Panc1 (cell line): Measurements from ENCODE around the gene GRIA3. TPM values are rescaled to one million over a fixed set of nuclear protein-coding genes. Genes with fewer than 3 reads are reported as not detected.

Experiments used
- ATAC-seq: fragments of 200-7000 bp; cut with Tn5 transposase; 2 replicates; pipeline ENCODE4 v1.9.1; 2020; ENCODE audit warnings: mild to moderate bottlenecking, moderate library complexity
- BruUV-seq: library from RNA; stranded (reverse); fragments of 400-500 nt; replicated peaks from 2 replicates; lab custom pipeline; 2021; lab: Mats Ljungman, UMichigan
- CTCF ChIA-PET: fragments of 300-600 bp; sonication (Branson Sonifier 250); formaldehyde crosslinking; loops from one replicate; lab custom pipeline; 2022; ENCODE audit warnings: antibody characterized with exemption; lab: Charles Lee
- POLR2A ChIA-PET: fragments of 300-600 bp; sonication (Branson Sonifier 250); formaldehyde crosslinking; loops from one replicate; lab custom pipeline; 2022; ENCODE audit warnings: antibody characterized with exemption; lab: Charles Lee
- DNase-seq: peaks from one replicate; pipeline ENCODE4 v3.0.0-alpha.2; 2010; ENCODE audit warnings: low read depth, low spot score
- H3K27ac ChIP-seq: 2 replicates; pipeline ENCODE4 v1.5.1; 2011; ENCODE audit warnings: mild to moderate bottlenecking, low read length, inconsistent platforms
- H3K27me3 ChIP-seq: fragments of 200-500 bp; sonication (Bioruptor generic); 2 replicates; pipeline ENCODE4 v1.6.0; 2014; ENCODE audit warnings: low read length, inconsistent platforms; ENCODE audit not compliant: control insufficient read depth, insufficient read depth
- H3K36me3 ChIP-seq: fragments of 200-500 bp; sonication (Bioruptor generic); 2 replicates; pipeline ENCODE4 v1.5.1; 2014; ENCODE audit warnings: inconsistent platforms, mild to moderate bottlenecking, low read length, moderate library complexity; ENCODE audit not compliant: control insufficient read depth, insufficient read depth
- H3K4me1 ChIP-seq: 2 replicates; pipeline ENCODE4 v1.5.1; 2011; ENCODE audit warnings: inconsistent platforms, mild to moderate bottlenecking, low read length, moderate library complexity; ENCODE audit not compliant: control insufficient read depth, insufficient read depth
- H3K4me3 ChIP-seq, 2 experiments: 2 replicates each; pipeline ENCODE4 v1.5.1; 2011 to 2012; ENCODE audit warnings: low read depth in 2 of 2, low read length in 2 of 2, mild to moderate bottlenecking in 2 of 2, inconsistent platforms in 1 of 2, moderate library complexity in 1 of 2
- H3K9me3 ChIP-seq: fragments of 200-500 bp; sonication (Bioruptor generic); 2 replicates; pipeline ENCODE4 v1.5.1; 2014; ENCODE audit warnings: low read depth, mild to moderate bottlenecking, inconsistent platforms, low read length, moderate library complexity; ENCODE audit not compliant: control insufficient read depth, insufficient read depth
- POLR2AphosphoS5 ChIP-seq: IDR thresholded peaks from 2 replicates; pipeline ENCODE4 v1.6.1; 2012; ENCODE audit warnings: mild to moderate bottlenecking, low read depth, low read length, moderate library complexity
- SIN3A ChIP-seq: IDR thresholded peaks from 2 replicates; pipeline ENCODE4 v1.6.1; 2012; ENCODE audit warnings: low read depth, mild to moderate bottlenecking, low read length, moderate library complexity, borderline replicate concordance; ENCODE audit not compliant: insufficient read depth
- TCF7L2 ChIP-seq: IDR thresholded peaks from 2 replicates; pipeline ENCODE4 v1.6.1; 2011; ENCODE audit warnings: mild to moderate bottlenecking, low read depth, low read length, inconsistent platforms
- in situ Hi-C: cut with HindIII; loops from 2 replicates; pipeline ENCODE4 v1.10.0; 2016; ENCODE audit warnings: low sequenced_read_pairs, low pct_unique_long_range_greater_than_20kb
- intact Hi-C: fragments of 100-400 bp; cut with micrococcal nuclease; formaldehyde crosslinking; loops from one replicate; pipeline ENCODE4 v1.10.0; 2022; ENCODE audit not compliant: unreplicated experiment
- total RNA-seq: library from RNA; stranded (reverse); gene quantifications from one replicate; pipeline ENCODE4 v1.2.1, GENCODE V29; 2021; ENCODE audit not compliant: unreplicated experiment
- TF ChIP-seq, protein P1 (sequence below), 2 experiments: IDR thresholded peaks; 2 replicates each; pipeline ENCODE4 v1.6.1; 2011 to 2012; ENCODE audit warnings: low read depth in 2 of 2, control low read depth in 1 of 2, low read length in 1 of 2, mild to moderate bottlenecking in 1 of 2, moderate library complexity in 1 of 2; ENCODE audit not compliant: insufficient read depth in 1 of 2
- TF ChIP-seq, protein P2 (sequence below): fragments of 450-650 bp; IDR thresholded peaks from 2 replicates; pipeline ENCODE4 v1.5.1; 2017; ENCODE audit warnings: mild to moderate bottlenecking

GRIA3 gene
- total RNA-seq, 1 experiment from 2014 or later: not detected

DNA sequence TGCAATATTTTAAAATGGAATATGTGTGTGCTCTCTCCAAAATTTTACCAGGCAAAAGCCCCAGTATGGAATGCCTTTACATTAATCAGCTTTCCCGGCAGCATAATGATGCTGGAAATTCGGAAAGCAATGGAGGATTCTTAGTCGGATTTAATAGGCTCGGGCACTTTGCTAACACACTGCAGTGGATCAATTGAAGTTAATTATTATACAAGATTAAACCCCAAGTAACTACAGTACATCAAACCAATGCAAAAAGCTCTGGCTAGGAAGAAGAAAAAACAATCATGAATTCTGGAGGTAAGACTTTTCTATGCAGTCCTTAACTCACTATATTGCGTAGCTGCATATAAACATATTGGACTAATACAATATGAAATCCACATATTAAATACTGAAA lies 43.6 kb upstream of the GRIA3 start:
- H3K36me3 ChIP-seq: no peaks in the 10 kb centered on the region
- H3K27me3 ChIP-seq: no peaks in the 10 kb centered on the region
- no peak for DNase-seq
- intact Hi-C loops (no loop called here), in situ Hi-C loops (no loop called here)
- no peak overlapping the region for H3K4me3 ChIP-seq
- ChIA-PET POLR2A (no interaction called here), CTCF (no interaction called here)
- TF ChIP-seq TCF7L2: no peak
- TF ChIP-seq POLR2AphosphoS5: no peak
- TF ChIP-seq, protein P1, sequence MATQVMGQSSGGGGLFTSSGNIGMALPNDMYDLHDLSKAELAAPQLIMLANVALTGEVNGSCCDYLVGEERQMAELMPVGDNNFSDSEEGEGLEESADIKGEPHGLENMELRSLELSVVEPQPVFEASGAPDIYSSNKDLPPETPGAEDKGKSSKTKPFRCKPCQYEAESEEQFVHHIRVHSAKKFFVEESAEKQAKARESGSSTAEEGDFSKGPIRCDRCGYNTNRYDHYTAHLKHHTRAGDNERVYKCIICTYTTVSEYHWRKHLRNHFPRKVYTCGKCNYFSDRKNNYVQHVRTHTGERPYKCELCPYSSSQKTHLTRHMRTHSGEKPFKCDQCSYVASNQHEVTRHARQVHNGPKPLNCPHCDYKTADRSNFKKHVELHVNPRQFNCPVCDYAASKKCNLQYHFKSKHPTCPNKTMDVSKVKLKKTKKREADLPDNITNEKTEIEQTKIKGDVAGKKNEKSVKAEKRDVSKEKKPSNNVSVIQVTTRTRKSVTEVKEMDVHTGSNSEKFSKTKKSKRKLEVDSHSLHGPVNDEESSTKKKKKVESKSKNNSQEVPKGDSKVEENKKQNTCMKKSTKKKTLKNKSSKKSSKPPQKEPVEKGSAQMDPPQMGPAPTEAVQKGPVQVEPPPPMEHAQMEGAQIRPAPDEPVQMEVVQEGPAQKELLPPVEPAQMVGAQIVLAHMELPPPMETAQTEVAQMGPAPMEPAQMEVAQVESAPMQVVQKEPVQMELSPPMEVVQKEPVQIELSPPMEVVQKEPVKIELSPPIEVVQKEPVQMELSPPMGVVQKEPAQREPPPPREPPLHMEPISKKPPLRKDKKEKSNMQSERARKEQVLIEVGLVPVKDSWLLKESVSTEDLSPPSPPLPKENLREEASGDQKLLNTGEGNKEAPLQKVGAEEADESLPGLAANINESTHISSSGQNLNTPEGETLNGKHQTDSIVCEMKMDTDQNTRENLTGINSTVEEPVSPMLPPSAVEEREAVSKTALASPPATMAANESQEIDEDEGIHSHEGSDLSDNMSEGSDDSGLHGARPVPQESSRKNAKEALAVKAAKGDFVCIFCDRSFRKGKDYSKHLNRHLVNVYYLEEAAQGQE (IDR thresholded peaks at IDR 0.05; ENCODE audit: insufficient read depth in 1 of 2, low read depth in 2 of 2, low read length in 1 of 2): no peak
- TF ChIP-seq SIN3A: no peak
- TF ChIP-seq, protein P2, sequence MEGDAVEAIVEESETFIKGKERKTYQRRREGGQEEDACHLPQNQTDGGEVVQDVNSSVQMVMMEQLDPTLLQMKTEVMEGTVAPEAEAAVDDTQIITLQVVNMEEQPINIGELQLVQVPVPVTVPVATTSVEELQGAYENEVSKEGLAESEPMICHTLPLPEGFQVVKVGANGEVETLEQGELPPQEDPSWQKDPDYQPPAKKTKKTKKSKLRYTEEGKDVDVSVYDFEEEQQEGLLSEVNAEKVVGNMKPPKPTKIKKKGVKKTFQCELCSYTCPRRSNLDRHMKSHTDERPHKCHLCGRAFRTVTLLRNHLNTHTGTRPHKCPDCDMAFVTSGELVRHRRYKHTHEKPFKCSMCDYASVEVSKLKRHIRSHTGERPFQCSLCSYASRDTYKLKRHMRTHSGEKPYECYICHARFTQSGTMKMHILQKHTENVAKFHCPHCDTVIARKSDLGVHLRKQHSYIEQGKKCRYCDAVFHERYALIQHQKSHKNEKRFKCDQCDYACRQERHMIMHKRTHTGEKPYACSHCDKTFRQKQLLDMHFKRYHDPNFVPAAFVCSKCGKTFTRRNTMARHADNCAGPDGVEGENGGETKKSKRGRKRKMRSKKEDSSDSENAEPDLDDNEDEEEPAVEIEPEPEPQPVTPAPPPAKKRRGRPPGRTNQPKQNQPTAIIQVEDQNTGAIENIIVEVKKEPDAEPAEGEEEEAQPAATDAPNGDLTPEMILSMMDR: no peak
- no peaks in the 10 kb centered on the region for H3K9me3 ChIP-seq
- H3K27ac ChIP-seq: no peak overlapping the region
- no peak for ATAC-seq
- no TSS peak for BruUV-seq
- no peaks in the 10 kb centered on the region for H3K4me1 ChIP-seq

DNA sequence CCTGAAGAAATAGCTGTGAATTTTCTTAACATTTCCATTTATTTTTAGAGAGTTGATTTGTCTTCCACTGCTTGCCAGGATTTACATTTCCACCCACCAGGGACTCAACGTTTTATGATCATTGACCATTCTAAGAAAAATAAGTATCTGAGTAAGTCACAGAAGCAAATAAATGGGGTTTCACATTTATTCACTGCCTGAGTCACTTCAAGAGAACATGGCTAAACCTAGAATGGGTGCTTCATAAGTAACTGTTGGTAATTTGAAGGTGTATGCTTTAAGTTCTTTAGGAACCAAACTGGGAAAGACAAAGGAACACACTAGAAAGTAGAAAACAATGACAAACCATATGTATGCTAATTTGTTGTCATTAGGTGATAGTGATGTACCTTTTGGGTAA lies 43.2 kb upstream of the GRIA3 start:
- no peaks in the 10 kb centered on the region for H3K9me3 ChIP-seq
- no peak overlapping the region for H3K4me3 ChIP-seq
- TF ChIP-seq, protein P2: no peak
- TF ChIP-seq POLR2AphosphoS5: no peak
- TF ChIP-seq, protein P1 (IDR thresholded peaks at IDR 0.05; ENCODE audit: insufficient read depth in 1 of 2, low read depth in 2 of 2, low read length in 1 of 2): no peak
- TF ChIP-seq SIN3A: no peak
- no peak for TF ChIP-seq TCF7L2
- in situ Hi-C loops (no loop called here), intact Hi-C loops (no loop called here)
- no peak for ATAC-seq
- ChIA-PET POLR2A (no interaction called here), CTCF (no interaction called here)
- H3K27me3 ChIP-seq: no peaks in the 10 kb centered on the region
- no peaks in the 10 kb centered on the region for H3K36me3 ChIP-seq
- no peak for DNase-seq
- no TSS peak for BruUV-seq
- H3K4me1 ChIP-seq: no peaks in the 10 kb centered on the region
- H3K27ac ChIP-seq: no peak overlapping the region
